Retina (tissue), 1 donor: ENCODE data around the gene MRC2.
A peak's percentile ranks its signal among the peaks of the same experiment; 100 is the strongest.

Source experiments
- DNase-seq: peaks from one replicate; pipeline ENCODE4 v3.0.0-alpha.2; 2016

Gene MRC2

DNA sequence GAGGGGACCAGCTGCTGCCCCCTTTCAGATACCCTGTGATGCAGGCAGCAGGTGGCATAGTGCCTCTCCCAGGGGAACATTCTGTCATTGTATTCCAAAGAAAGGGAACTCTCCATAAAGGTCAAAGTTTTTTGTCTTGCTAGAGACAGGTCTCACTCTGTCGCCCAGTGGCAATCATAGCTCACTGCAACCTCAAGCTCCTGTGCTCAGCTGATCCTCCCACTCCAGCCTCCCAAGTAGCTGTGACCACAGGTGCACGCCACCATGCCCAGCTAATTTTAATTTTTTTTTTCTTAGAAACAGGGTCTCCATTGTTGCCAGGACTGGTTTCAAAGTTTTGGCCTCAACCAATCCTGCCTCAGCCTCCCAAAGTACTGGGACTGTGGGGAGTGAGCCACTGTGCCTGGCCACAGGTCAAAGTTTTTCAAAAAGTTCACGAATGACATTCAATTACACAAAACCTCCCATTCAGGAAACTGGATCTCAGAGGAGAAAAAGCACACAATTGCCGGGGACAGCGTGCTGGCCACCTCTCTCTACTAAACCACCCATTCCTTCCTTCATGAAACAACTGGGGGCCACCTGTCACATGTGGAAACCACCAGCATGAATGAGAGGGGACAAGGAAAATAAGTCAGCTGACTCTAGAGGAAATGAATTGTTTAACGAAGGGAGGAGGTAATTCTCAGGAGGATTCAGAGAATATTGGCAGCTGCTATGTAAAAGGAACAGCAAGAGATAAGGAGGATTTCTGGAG, 100.6 kb downstream of the MRC2 start:
- no peak for DNase-seq

DNA sequence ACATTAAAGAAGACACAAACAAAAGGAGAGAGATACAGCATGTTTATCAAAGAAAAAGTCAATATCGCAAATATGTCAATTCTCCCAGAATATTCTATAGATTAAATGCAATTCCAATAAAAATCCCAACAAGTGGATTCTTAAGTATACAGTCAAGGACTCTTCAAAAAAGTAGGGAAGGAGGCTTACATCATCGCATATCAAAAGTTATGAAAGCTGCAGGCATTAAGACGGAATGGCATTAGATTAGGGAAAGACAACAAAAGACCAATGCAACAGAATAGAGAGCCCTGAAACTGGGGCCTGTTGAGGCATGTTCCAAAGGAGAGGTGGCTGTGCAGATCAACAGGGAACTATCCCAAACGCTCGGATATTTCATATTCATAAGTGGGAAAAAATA, 104.7 kb downstream of the MRC2 start:
- no peak for DNase-seq

DNA sequence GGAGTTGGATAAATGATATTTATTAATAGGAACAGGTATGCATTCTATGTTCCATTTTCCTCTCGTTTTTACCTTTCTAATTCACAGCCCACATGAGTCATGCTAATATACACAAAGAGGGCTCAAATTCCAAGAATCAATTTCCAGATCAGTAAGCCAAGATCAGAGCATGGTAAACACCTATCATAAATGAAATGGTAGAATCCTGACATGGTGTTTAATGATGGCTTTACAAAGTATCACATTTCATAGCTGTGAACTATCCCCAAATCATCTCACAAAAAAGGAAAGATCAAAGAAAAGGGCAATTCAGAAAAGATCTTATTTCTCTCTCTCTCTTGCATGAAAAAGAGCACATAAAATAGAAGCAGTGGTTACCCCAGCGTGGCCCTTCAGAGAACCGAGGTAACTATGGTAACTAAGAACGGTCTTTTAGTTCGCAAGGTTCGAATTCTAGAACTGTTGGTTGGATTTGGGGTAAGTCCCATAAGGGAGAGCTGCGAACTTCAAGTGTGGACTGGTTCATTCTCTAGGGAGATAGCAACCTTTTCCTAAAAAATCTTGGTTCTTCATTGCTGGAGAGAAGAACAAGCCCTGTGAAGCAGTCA, 107.7 kb downstream of the MRC2 start:
- DNase-seq, result no peak

DNA sequence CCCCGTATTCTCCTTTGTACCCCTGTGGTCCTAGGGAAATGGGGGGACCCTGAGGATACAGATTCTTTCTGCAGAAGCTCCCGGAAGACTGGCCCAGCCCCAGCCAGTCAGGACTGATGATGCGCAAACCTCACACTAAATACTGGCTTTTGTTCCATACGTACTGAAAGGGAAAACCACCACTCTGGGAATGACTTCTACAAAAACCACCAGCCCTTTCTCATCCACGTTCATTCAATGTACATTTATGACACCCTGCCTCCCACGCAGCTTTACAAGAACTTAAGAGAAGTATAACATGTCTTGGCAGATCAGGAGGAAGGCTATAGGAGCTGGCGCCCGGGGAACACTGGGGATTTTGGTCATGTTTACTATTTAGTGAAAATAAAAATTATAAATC, 110.0 kb downstream of the MRC2 start:
- DNase-seq, result no peak

DNA sequence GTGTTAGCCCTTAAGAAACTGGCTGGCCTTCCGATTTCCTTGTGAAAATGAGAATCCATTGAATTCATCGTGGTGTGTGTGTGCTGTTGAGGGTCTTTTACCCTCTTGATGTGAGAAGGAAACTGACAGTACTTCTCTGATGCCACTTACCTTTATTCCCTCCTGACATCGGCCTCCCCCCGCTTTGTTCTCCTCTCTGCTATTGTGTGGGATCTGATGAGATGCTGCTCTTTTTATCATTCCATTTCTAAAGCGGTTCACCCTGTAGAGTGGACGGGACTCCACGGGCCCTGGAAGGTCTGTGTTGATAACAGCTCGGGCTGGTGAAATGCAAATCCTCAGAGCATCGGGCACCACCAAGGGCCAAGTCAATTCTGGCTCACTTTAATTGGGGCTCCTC, 110.8 kb downstream of the MRC2 start:
- DNase-seq, result no peak

DNA sequence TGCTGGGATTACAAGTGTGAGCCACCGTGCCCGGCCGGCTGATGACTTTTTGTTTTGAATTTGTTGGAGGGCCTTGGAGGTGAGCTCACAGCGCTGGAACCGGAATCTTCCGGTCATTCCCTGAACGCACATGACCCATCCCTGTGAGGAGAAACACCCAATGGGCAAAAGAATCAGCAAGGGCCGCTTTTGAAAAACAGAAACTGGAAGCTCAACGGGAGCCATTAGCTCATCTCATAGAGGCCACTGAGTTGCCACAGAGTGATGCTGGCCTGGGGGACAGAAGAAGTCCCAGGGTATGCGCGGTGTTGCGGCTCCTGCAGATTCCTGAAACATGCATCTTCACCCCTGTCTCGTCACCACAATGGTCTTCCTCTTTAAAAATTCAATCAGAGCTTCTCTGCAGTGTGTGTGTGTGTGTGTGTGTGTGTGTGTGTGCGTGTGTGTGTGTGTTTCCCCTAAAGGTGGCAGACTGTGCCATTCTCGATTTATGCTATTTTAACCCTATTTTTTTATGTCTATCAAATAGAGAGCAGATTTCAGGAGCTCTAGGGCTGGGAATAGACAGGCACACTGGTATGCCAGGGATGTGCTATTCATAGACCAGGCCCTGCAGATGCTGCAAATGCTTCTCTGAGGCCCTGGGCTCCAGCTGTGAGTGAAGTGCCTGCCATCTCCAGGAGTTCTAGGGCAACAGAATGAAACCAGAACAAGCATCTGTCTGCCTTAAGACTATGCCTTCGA, 112.3 kb downstream of the MRC2 start:
- peak; percentile 31 for DNase-seq

DNA sequence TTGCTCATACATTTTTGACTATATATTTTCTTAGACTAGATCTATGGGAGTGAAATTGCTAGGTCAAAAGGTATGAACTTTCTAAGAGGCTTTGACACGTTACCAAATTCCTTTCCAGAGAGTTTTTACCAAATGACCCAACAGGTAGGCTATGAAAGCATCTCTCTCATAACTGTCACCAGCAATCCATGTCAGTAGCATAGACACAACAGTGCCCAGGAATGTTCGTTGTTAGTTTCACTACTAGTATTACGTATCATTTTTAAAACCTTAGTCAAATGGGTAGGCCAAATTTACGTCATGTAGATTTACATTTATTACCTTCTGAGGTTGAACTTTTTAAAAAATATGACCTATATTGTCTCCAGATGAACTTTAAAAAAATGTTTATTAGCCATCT, 113.8 kb downstream of the MRC2 start:
- DNase-seq, result no peak
